ENCODE data around the gene FAM3D. TPM values are rescaled to one million over a fixed set of nuclear protein-coding genes. Genes with fewer than 3 reads are reported as not detected.

FAM3D gene
- total RNA-seq, 6 experiments from 2014 or later = not detected

- H3K36me3 Mint-ChIP-seq (ENCODE audit: low read depth) = no peaks in the 10 kb centered on the region
- no peak for TF ChIP-seq CTCF (IDR thresholded peaks at IDR 0.05)
- H3K4me1 Mint-ChIP-seq (ENCODE audit: low read depth) = no peaks in the 10 kb centered on the region; the same call in 1 of the 2 replicates
- no peak for DNase-seq
- peaks cover 46% of the 10 kb centered on the region for H3K27me3 Mint-ChIP-seq (ENCODE audit: insufficient read depth)
- no peak overlapping the region for H3K27ac Mint-ChIP-seq
- no peak overlapping the region for H3K4me3 Mint-ChIP-seq
- H3K9me3 Mint-ChIP-seq = no peaks in the 10 kb centered on the region; the same call in 1 of the 2 replicates
These were observed 8.9 kb downstream of the FAM3D start for GRCh38 chr3:58657571-58658141.

GRCh38 chr3:58657036-58657520 is 9.5 kb downstream of the FAM3D start:
- no peaks in the 10 kb centered on the region for H3K36me3 Mint-ChIP-seq (ENCODE audit: low read depth)
- H3K9me3 Mint-ChIP-seq = no peaks in the 10 kb centered on the region; the same call in 1 of the 2 replicates
- H3K27me3 Mint-ChIP-seq (ENCODE audit: insufficient read depth) = peaks cover 41% of the 10 kb centered on the region
- TF ChIP-seq CTCF (IDR thresholded peaks at IDR 0.05) = no peak
- H3K4me3 Mint-ChIP-seq = no peak overlapping the region
- H3K4me1 Mint-ChIP-seq (ENCODE audit: low read depth) = no peaks in the 10 kb centered on the region; the same call in 1 of the 2 replicates
- H3K27ac Mint-ChIP-seq = no peak overlapping the region
- DNase-seq = no peak

- peaks cover 37% of the 10 kb centered on the region for H3K27me3 Mint-ChIP-seq (ENCODE audit: insufficient read depth)
These were observed 9.9 kb downstream of the FAM3D start for GRCh38 chr3:58656631-58657030.

GRCh38 chr3:58654466-58654865 is 12.1 kb downstream of the FAM3D start:
- H3K27me3 Mint-ChIP-seq (ENCODE audit: insufficient read depth) = peaks cover 28% of the 10 kb centered on the region
- H3K9me3 Mint-ChIP-seq = no peaks in the 10 kb centered on the region; the same call in 1 of the 2 replicates
- H3K27ac Mint-ChIP-seq = no peak overlapping the region
- H3K4me1 Mint-ChIP-seq (ENCODE audit: low read depth) = no peaks in the 10 kb centered on the region; the same call in 1 of the 2 replicates
- no peak overlapping the region for H3K4me3 Mint-ChIP-seq
- no peaks in the 10 kb centered on the region for H3K36me3 Mint-ChIP-seq (ENCODE audit: low read depth)
- no peak for TF ChIP-seq CTCF (IDR thresholded peaks at IDR 0.05)
- DNase-seq = no peak

More at GRCh38 chr3:58656631-58657030, 9.9 kb downstream of the FAM3D start:
- Mint-ChIP-seq H3K36me3 (ENCODE audit: low read depth) (no peaks in the 10 kb centered on the region), H3K4me1 (ENCODE audit: low read depth) (no peaks in the 10 kb centered on the region; the same call in 1 of the 2 replicates), H3K9me3 (no peaks in the 10 kb centered on the region; the same call in 1 of the 2 replicates), H3K27ac (no peak overlapping the region), H3K4me3 (no peak overlapping the region)
- no peak for DNase-seq
- TF ChIP-seq CTCF (IDR thresholded peaks at IDR 0.05) = no peak

- Mint-ChIP-seq H3K27ac (no peak overlapping the region), H3K4me3 (no peak overlapping the region), H3K9me3 (peaks cover 4% of the 10 kb centered on the region; the same call in 1 of the 2 replicates), H3K27me3 (ENCODE audit: insufficient read depth) (peaks cover 24% of the 10 kb centered on the region), H3K4me1 (ENCODE audit: low read depth) (no peaks in the 10 kb centered on the region), H3K36me3 (ENCODE audit: low read depth) (no peaks in the 10 kb centered on the region)
- no peak for TF ChIP-seq CTCF (IDR thresholded peaks at IDR 0.05)
- DNase-seq = no peak
These were observed 13.9 kb downstream of the FAM3D start for GRCh38 chr3:58652624-58653023.

Measured in HFFc6 (cell line).